ENCODE results near the gene RDH13. TPM values are rescaled to one million over a fixed set of nuclear protein-coding genes. Genes with fewer than 3 reads are reported as not detected.

Gene RDH13
- total RNA-seq, 1 donor from 2014 or later, result 14.3 TPM

- DNase-seq (ENCODE audit: low spot score in 2 of 2), result peak in 1 of 2 donors; percentile 35
- no peak for FAIRE-seq
These were observed 29.7 kb upstream of the RDH13 start for GRCh38 chr19:55092423-55093318.

- peak in 1 of 2 donors; percentile 35 for DNase-seq (ENCODE audit: low spot score in 2 of 2)
These were observed 29.0 kb upstream of the RDH13 start for GRCh38 chr19:55091955-55092354.

GRCh38 chr19:55091126-55091910, 28.4 kb upstream of the RDH13 start:
- DNase-seq (ENCODE audit: low spot score in 2 of 2), result peak in 1 of 2 donors; percentile 36
- FAIRE-seq, result no peak

More at GRCh38 chr19:55091955-55092354, 29.0 kb upstream of the RDH13 start:
- FAIRE-seq, result no peak

- no peak for FAIRE-seq
- DNase-seq (ENCODE audit: low spot score in 2 of 2), result no peak
These were observed 27.6 kb upstream of the RDH13 start for GRCh38 chr19:55090564-55090963.

- DNase-seq (ENCODE audit: low spot score in 2 of 2) (no peak), FAIRE-seq (no peak)
These were observed 26.5 kb upstream of the RDH13 start for GRCh38 chr19:55089342-55089944.

GRCh38 chr19:55088543-55089341, 25.8 kb upstream of the RDH13 start:
- no peak for FAIRE-seq
- DNase-seq (ENCODE audit: low spot score in 2 of 2), result peak; percentile 68 to 80

GRCh38 chr19:55088021-55088451, 25.1 kb upstream of the RDH13 start:
- no peak for DNase-seq (ENCODE audit: low spot score in 2 of 2)
- FAIRE-seq, result no peak

- FAIRE-seq, result no peak
- peak in 1 of 2 donors; percentile 45 for DNase-seq (ENCODE audit: low spot score in 2 of 2)
These were observed 24.6 kb upstream of the RDH13 start for GRCh38 chr19:55087542-55087901.

- DNase-seq (ENCODE audit: low spot score in 2 of 2) (peak; percentile 91 to 96), FAIRE-seq (no peak)
These were observed 24.0 kb upstream of the RDH13 start for GRCh38 chr19:55086730-55087541.

GRCh38 chr19:55085923-55086715, 23.2 kb upstream of the RDH13 start:
- FAIRE-seq (no peak), DNase-seq (ENCODE audit: low spot score in 2 of 2) (peak in 1 of 2 donors; percentile 41)

- DNase-seq (ENCODE audit: low spot score in 2 of 2), result no peak
- no peak for FAIRE-seq
These were observed 21.5 kb upstream of the RDH13 start for GRCh38 chr19:55084416-55084815.

- DNase-seq (ENCODE audit: low spot score in 2 of 2), result no peak
- FAIRE-seq, result no peak
These were observed 20.3 kb upstream of the RDH13 start for GRCh38 chr19:55083004-55083850.

- DNase-seq (ENCODE audit: low spot score in 2 of 2) (no peak), FAIRE-seq (no peak)
These were observed 19.3 kb upstream of the RDH13 start for GRCh38 chr19:55082020-55082851.

- DNase-seq (ENCODE audit: low spot score in 2 of 2) (no peak), FAIRE-seq (no peak)
These were observed 18.7 kb upstream of the RDH13 start for GRCh38 chr19:55081770-55082019.

- DNase-seq (ENCODE audit: low spot score in 2 of 2), result peak; percentile 46 to 68
- no peak for FAIRE-seq
These were observed 18.2 kb upstream of the RDH13 start for GRCh38 chr19:55080968-55081769.
